Measurements from ENCODE around the gene VWA7.
A peak's percentile ranks its signal among the peaks of the same experiment; 100 is the strongest.

The VWA7 gene

GRCh38 chr6:31776485-31776988 lies 591 bp downstream of the VWA7 start:
- H3K27ac ChIP-seq: peak overlapping the region; percentile 81
- TF ChIP-seq CTCF (IDR thresholded peaks at IDR 0.05): no peak
- no peak for TF ChIP-seq ZFX (IDR thresholded peaks at IDR 0.05; ENCODE audit: borderline replicate concordance)

GRCh38 chr6:31775633-31776484 lies 1.3 kb downstream of the VWA7 start:
- TF ChIP-seq CTCF (IDR thresholded peaks at IDR 0.05) (no peak), ZFX (IDR thresholded peaks at IDR 0.05; ENCODE audit: borderline replicate concordance) (no peak)
- peak overlapping the region; percentile 81 for H3K27ac ChIP-seq

GRCh38 chr6:31775184-31775583 lies 1.9 kb downstream of the VWA7 start:
- peak overlapping the region; percentile 81 for H3K27ac ChIP-seq
- no peak for TF ChIP-seq ZFX (IDR thresholded peaks at IDR 0.05; ENCODE audit: borderline replicate concordance)
- TF ChIP-seq CTCF (IDR thresholded peaks at IDR 0.05): no peak

- TF ChIP-seq ZFX (IDR thresholded peaks at IDR 0.05; ENCODE audit: borderline replicate concordance) (no peak), CTCF (IDR thresholded peaks at IDR 0.05) (no peak)
Observed at GRCh38 chr6:31771992-31772358, 5.2 kb downstream of the VWA7 start.

GRCh38 chr6:31770860-31771259 lies 6.3 kb downstream of the VWA7 start:
- no peak overlapping the region for H3K27ac ChIP-seq
- TF ChIP-seq CTCF (IDR thresholded peaks at IDR 0.05) (no peak), ZFX (IDR thresholded peaks at IDR 0.05; ENCODE audit: borderline replicate concordance) (no peak)

More at GRCh38 chr6:31771992-31772358, 5.2 kb downstream of the VWA7 start:
- H3K27ac ChIP-seq: no peak overlapping the region

GRCh38 chr6:31769684-31770371 lies 7.3 kb downstream of the VWA7 start:
- H3K27ac ChIP-seq: no peak overlapping the region
- TF ChIP-seq CTCF (IDR thresholded peaks at IDR 0.05) (peak; percentile 93), ZFX (IDR thresholded peaks at IDR 0.05; ENCODE audit: borderline replicate concordance) (no peak)

Measured in 22Rv1 (cell line).